Loucy (cell line): ENCODE data around the gene SDHAF2.

ENCODE experiments used
- EZH2phosphoT487 ChIP-seq: fragments of 200-600 bp; IDR thresholded peaks from 2 replicates; pipeline ENCODE4 v1.6.1; 2018; ENCODE audit warnings: antibody characterized with exemption, mild to moderate bottlenecking, moderate library complexity, borderline replicate concordance
- TF ChIP-seq, protein P1 (sequence below): fragments of 200-600 bp; sonication (generic); conservative IDR thresholded peaks from 2 replicates; pipeline ENCODE4 v1.5.1; 2014; ENCODE audit warnings: mild to moderate bottlenecking, antibody characterized with exemption, low read length

GRCh38 chr11:61404641-61405040 lies 25.3 kb upstream of the SDHAF2 start:
- TF ChIP-seq, protein P1, sequence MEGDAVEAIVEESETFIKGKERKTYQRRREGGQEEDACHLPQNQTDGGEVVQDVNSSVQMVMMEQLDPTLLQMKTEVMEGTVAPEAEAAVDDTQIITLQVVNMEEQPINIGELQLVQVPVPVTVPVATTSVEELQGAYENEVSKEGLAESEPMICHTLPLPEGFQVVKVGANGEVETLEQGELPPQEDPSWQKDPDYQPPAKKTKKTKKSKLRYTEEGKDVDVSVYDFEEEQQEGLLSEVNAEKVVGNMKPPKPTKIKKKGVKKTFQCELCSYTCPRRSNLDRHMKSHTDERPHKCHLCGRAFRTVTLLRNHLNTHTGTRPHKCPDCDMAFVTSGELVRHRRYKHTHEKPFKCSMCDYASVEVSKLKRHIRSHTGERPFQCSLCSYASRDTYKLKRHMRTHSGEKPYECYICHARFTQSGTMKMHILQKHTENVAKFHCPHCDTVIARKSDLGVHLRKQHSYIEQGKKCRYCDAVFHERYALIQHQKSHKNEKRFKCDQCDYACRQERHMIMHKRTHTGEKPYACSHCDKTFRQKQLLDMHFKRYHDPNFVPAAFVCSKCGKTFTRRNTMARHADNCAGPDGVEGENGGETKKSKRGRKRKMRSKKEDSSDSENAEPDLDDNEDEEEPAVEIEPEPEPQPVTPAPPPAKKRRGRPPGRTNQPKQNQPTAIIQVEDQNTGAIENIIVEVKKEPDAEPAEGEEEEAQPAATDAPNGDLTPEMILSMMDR = no peak
- TF ChIP-seq EZH2phosphoT487 = no peak
